ENCODE results near the gene S100Z.

The S100Z gene

GRCh38 chr5:76938177-76938576, 88.4 kb downstream of the S100Z start:
- Histone ChIP-seq H3K36me3 (ENCODE audit: control insufficient read depth in 2 of 2, insufficient read depth in 1 of 2, low read length in 2 of 2) (no peaks in the 10 kb centered on the region), H3K27ac (ENCODE audit: extremely low read depth, low read depth, low read length) (no peak overlapping the region), H3K9me3 (ENCODE audit: control insufficient read depth, insufficient read depth, low read depth, low read length) (no peaks in the 10 kb centered on the region), H3K4me1 (ENCODE audit: control insufficient read depth, insufficient read depth, low read length) (no peaks in the 10 kb centered on the region), H3K4me3 (ENCODE audit: low read depth, low read length) (no peak overlapping the region)
- ChIA-PET CTCF (no interaction called here), POLR2A (interaction anchor here (0.6 kb wide), 1 partner anchor 14 kb away, joined by 5 read pairs; no protein-coding TSS in a partner anchor)
- TF ChIP-seq ZNF133 (tag by site-specific recombination; IDR thresholded peaks at IDR 0.05) (no peak), KLF16 (tag by site-specific recombination; IDR thresholded peaks at IDR 0.05) (no peak), ZSCAN16 (tag by site-specific recombination; IDR thresholded peaks at IDR 0.05) (no peak), ZNF561 (tag by site-specific recombination; IDR thresholded peaks at IDR 0.05; ENCODE audit: borderline replicate concordance) (no peak), SETDB1 (IDR thresholded peaks at IDR 0.05; ENCODE audit: insufficient read length, low read length) (no peak), ZFHX2 (tag by site-specific recombination; conservative IDR thresholded peaks at IDR 0.05) (no peak), ZNF843 (tag by site-specific recombination; IDR thresholded peaks at IDR 0.05) (no peak), TCF7L2 (IDR thresholded peaks at IDR 0.05; ENCODE audit: borderline replicate concordance, low read depth, low read length) (no peak), PRDM2 (tag by site-specific recombination; IDR thresholded peaks at IDR 0.05; ENCODE audit: borderline replicate concordance) (no peak), ZNF488 (tag by site-specific recombination; IDR thresholded peaks at IDR 0.05) (no peak)

- Histone ChIP-seq H3K27ac (ENCODE audit: extremely low read depth, low read depth, low read length) (no peak overlapping the region), H3K36me3 (ENCODE audit: control insufficient read depth in 2 of 2, insufficient read depth in 1 of 2, low read length in 2 of 2) (no peaks in the 10 kb centered on the region), H3K9me3 (ENCODE audit: control insufficient read depth, insufficient read depth, low read depth, low read length) (no peaks in the 10 kb centered on the region), H3K4me3 (ENCODE audit: low read depth, low read length) (no peak overlapping the region), H3K4me1 (ENCODE audit: control insufficient read depth, insufficient read depth, low read length) (no peaks in the 10 kb centered on the region)
- ChIA-PET CTCF (no interaction called here), POLR2A (no interaction called here)
- no peak for TF ChIP-seq ZNF157 (tag by site-specific recombination; IDR thresholded peaks at IDR 0.05)
Observed at GRCh38 chr5:76941000-76941399, 91.2 kb downstream of the S100Z start.

- H3K4me3 ChIP-seq (ENCODE audit: low read depth, low read length): no peak overlapping the region
- CTCF ChIA-PET: no interaction called here
- no peaks in the 10 kb centered on the region for H3K4me1 ChIP-seq (ENCODE audit: control insufficient read depth, insufficient read depth, low read length)
- POLR2A ChIA-PET: no interaction called here
- no peaks in the 10 kb centered on the region for H3K36me3 ChIP-seq (ENCODE audit: control insufficient read depth in 2 of 2, insufficient read depth in 1 of 2, low read length in 2 of 2)
- H3K9me3 ChIP-seq (ENCODE audit: control insufficient read depth, insufficient read depth, low read depth, low read length): no peaks in the 10 kb centered on the region
- H3K27ac ChIP-seq (ENCODE audit: extremely low read depth, low read depth, low read length): no peak overlapping the region
- TF ChIP-seq ZBTB26 (tag by site-specific recombination; optimal IDR thresholded peaks at IDR 0.05) (no peak), YY1 (tag by site-specific recombination; IDR thresholded peaks at IDR 0.05) (no peak), TRIM28 (IDR thresholded peaks at IDR 0.05; ENCODE audit: borderline replicate concordance, low read length) (no peak), ZNF280D (tag by site-specific recombination; IDR thresholded peaks at IDR 0.05) (no peak), ZBTB8A (tag by site-specific recombination; IDR thresholded peaks at IDR 0.05) (no peak), SCRT2 (tag by site-specific recombination; IDR thresholded peaks at IDR 0.05) (no peak), GLIS2 (tag by site-specific recombination; IDR thresholded peaks at IDR 0.05) (no peak), ZNF514 (tag by site-specific recombination; IDR thresholded peaks at IDR 0.05) (no peak)
Observed at GRCh38 chr5:76941442-76941841, 91.6 kb downstream of the S100Z start.
